NCI-H748 treated with DMSO at 0.1 percent for 48 hours (cell line): ENCODE measurements around the gene GRM1.
A peak's percentile ranks its signal among the peaks of the same experiment; 100 is the strongest.

ENCODE experiments used
- DNase-seq: peaks from one replicate; lab custom pipeline; 2025; lab: John Stamatoyannopoulos, UW

Gene GRM1

GRCh38 chr6:146028851-146029572 is at the start of gene GRM1:
Gene GRM1 (plus strand): TSS chr6:146029062. CDS start chr6:146029518, 456 bp downstream.
- DNase-seq: no peak

GRCh38 chr6:146009338-146009737 is 19.5 kb upstream of the GRM1 start:
- no peak for DNase-seq

- DNase-seq: no peak
Measured at GRCh38 chr6:146014233-146014632, 14.6 kb upstream of the GRM1 start.

DNA sequence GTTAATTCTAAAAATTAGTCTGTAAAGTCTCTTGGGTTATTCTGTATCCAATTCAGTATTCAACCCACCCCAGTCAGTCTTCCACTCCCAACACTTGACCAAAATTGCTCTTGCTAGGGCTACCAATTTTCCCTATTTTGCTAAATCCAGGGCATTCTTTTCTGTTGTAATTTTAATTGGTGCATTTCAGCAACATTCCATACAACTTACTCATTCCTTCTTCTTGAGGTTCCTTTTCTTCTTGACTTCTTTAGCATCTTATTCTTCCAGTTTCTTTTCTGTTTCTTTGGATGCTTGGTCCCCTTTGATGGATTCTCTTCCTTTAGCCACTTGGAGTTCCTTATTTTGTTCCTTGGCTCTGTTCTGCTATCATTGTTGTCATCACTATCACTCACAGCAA is 11.2 kb upstream of the GRM1 start:
- DNase-seq: no peak

DNA sequence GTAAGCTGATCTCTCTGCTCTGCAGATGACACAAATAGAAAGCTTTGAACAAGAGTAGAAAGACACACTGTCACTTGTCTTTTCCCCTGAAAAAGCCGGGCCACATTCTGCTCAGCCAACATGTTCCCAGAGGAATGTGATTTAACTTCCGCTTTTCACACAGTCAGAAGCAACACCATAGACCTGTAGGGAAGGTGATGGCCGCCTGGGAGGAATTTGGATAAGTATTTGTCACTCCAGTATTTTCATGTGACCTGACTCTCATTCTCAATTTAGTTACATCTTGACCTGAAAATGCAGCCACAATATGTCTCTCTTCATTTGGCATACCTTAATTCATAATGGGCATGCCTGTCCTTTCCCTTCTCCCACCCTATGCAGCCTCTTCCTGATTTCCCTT is 2.0 kb upstream of the GRM1 start:
- no peak for DNase-seq

GRCh38 chr6:146027586-146028251 is 1.1 kb upstream of the GRM1 start:
- DNase-seq: peak; percentile 28

- no peak for DNase-seq
Measured at GRCh38 chr6:146028252-146028795, 538 bp upstream of the GRM1 start.

DNA sequence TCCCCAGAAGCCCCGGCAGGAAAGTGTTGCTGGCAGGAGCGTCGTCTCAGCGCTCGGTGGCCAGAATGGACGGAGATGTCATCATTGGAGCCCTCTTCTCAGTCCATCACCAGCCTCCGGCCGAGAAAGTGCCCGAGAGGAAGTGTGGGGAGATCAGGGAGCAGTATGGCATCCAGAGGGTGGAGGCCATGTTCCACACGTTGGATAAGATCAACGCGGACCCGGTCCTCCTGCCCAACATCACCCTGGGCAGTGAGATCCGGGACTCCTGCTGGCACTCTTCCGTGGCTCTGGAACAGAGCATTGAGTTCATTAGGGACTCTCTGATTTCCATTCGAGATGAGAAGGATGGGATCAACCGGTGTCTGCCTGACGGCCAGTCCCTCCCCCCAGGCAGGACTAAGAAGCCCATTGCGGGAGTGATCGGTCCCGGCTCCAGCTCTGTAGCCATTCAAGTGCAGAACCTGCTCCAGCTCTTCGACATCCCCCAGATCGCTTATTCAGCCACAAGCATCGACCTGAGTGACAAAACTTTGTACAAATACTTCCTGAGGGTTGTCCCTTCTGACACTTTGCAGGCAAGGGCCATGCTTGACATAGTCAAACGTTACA is 817 bp downstream of the GRM1 start:
- no peak for DNase-seq

DNA sequence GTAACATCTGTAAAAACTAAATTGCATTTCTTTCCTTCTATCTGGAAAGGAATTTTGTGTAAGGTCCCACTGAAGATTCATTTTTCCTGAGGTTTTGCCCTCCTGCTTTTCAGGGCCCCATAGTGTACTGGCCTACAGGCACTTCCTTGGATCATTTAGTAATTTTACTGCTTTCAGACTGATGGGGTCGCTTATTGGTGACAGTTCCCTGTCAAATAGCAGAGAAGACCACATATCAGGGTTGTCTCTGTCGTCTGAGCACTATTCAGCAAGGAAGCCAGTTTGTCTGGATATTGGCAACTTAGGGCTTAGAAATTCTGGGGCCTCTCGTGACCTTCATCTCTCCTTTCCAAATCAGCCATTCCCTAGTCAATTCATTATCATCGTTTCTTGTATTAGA is 3.5 kb downstream of the GRM1 start:
- DNase-seq: no peak

GRCh38 chr6:146040360-146040759 is 11.5 kb downstream of the GRM1 start:
- DNase-seq: no peak

GRCh38 chr6:146041282-146041681 is 12.4 kb downstream of the GRM1 start:
- DNase-seq: no peak

- no peak for DNase-seq
Measured at GRCh38 chr6:146047371-146047770, 18.5 kb downstream of the GRM1 start.

DNA sequence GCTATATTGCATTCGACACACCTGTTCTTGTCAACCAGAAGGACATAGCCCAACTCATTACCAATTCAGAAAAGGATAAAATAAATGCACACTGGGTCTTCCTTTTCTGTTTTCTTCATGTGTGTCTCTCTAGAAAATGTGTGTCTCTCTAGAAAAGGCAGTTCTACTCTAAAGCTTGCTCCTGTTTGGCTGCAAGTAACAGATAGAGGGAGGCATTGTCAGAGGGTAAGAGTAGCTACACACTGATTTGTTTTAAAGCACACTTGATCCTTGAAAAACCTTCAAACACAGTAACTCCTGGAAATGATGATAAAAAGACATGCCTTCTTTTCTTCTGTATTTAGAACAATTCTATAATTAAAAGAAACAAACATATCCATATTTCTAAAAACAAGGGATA is 21.3 kb downstream of the GRM1 start:
- no peak for DNase-seq

- DNase-seq: no peak
Measured at GRCh38 chr6:146056506-146056905, 27.6 kb downstream of the GRM1 start.

- DNase-seq: no peak
Measured at GRCh38 chr6:146065690-146066089, 36.8 kb downstream of the GRM1 start.

DNA sequence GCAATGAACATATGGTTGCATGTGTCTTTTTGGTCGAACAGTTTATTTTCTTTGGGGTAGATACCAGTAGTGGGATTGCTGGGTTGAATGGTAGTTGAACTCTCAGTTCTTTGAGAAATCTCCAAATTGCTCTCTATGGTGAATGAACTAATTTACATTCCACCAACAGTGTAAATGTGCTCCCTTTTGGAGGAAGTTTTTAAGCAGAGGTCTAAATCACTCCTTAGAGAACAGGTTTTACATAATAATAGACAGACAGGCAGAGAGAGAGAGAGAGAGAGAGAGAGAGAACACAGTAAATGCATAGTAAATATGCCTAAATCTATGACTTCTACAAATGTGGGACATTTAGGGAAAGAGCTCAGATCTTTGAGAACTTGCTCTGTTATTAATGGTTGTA is 37.6 kb downstream of the GRM1 start:
- DNase-seq: no peak

GRCh38 chr6:146071781-146072180 is 42.9 kb downstream of the GRM1 start:
- no peak for DNase-seq

DNA sequence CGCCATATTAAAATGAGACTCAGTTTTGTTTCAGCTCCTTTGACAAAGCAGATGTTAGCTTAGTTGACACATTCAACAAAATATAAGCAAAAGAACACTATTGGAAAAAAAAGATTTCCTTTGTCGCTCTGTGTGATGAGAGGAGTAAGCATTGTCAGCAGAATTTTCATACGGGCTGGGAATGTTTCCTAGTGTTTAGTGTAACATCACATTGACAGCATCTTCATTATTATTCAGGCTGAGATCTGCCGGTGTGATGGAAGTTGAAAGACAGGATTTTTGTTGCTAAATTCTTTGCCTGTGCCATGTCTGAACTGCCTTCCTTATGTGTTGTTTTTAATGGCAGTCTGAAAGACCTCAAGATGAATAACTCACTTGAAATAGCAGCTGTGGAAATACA is 49.1 kb downstream of the GRM1 start:
- DNase-seq: no peak

- no peak for DNase-seq
Measured at GRCh38 chr6:146087386-146087785, 58.5 kb downstream of the GRM1 start.

- no peak for DNase-seq
Measured at GRCh38 chr6:146090474-146090873, 61.6 kb downstream of the GRM1 start.

- no peak for DNase-seq
Measured at GRCh38 chr6:146092961-146093686, 64.3 kb downstream of the GRM1 start.

GRCh38 chr6:146095481-146095880 is 66.6 kb downstream of the GRM1 start:
- DNase-seq: no peak
